ENCODE measurements around the gene APOL5.

Gene APOL5

DNA sequence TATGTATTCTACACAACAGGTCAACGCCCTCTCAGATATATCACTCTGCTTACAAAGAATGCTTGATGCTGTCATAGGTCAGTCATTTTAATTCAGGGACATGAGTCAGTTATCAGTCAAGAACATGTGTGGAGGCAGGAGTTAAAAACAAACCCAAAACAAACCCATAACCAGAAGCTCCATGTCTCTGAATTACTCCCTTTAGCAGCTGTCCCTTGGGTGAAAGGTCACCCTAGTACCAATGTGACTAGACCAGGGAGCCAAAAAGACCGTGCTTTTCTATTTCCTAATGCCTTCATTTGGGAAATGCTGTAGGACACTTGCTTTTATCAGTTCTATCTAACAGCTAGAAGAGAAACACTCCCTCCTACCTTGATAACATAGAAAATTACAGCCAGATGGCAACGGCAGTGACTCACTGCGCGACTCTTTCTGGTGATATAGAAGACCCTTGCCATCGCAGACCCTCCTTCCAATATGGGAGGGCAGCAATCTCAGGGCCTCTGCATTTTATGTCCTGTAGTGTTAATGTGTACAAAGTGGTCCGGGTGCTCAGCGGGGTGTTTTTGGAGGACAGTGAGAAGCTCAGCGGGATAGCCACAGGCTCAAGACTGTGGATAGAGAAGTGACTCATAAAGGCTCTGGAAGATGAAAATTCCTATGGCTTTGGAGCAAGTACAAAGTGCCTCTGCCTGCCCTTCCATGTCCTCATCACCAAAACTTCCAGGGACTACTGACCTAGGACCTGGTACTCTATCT lies 24.8 kb downstream of the APOL5 start:
- DNase-seq (ENCODE audit: low read depth in 2 of 2): no peak

DNA sequence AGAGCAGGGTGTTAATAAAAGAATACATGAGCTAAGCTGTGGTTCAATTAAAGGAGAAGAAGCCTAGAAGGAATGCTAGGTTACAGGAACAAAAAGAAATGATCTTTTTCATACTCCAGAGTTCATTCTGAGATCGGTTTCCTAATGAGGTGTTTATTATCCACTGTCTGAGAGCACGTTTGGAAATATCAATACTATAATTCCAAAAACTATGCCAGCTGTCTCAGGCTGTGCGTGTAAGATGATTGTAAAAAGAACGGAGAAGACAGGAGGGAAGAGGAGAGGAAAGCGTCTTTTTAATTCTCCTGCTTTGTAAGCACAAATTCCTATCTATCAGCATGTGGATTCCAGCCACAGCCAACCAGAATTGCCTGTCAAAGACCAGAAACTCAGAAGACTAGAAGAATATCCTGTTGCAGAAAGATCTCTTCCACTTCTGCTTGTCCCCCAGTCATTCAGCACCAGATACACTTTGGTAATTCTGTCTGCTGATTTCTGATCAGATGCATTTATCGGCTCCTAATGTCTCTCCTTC lies 25.7 kb downstream of the APOL5 start:
- no peak for DNase-seq (ENCODE audit: low read depth in 2 of 2)

DNA sequence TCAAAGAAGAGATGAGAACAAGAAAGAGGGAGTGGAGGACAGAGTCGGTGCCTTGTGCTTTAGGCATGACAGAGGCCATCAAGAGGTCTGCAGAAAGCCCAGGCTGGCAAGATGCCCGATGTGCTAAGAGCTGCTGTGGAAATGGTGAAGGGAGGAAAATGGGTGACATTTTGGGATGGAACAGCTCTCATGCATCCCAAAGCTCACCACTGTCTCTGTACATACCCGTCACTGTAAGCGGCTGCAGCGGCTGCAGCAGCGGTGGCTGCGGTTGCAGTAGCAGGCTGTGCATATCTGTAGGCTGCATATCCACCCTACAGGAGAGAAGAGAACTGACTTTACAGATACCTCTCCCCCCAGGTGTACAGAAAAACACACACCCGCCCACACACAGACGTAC lies 28.6 kb downstream of the APOL5 start:
- DNase-seq (ENCODE audit: low read depth in 2 of 2): no peak

DNA sequence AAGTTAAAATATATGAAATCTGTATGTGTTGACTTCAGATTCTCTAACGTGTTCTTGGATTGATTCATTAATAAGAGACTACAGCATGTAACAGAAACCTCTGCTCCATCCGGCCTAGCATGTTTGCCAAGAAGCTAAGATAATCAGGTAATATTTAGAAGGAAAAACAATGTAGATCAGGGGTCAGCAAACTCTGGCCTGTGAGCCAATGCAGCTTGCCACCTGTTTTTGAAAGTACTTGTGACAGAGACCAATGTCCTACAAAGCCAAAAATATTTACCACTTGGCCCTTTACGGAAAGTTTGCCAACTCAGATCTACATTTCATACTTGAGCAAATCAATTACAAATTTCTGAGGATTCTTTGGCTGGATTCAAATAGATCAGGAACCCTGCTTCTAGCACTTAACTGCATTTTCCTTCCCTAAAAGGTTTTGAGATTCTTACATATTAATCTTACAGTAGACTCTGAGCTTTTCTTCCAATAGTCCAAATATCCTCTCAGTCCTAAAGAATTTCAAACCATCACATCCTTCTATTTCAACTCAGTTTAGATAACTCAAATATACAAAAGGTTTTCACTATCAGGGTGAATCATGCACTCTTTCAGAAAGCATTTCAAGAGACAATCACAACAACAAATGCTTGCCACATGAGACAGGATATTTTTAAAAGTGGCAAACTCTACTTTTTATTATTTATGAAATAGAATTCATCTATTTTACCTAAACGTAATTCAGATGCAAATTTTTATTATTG lies 29.5 kb downstream of the APOL5 start:
- no peak for DNase-seq (ENCODE audit: low read depth in 2 of 2)

DNA sequence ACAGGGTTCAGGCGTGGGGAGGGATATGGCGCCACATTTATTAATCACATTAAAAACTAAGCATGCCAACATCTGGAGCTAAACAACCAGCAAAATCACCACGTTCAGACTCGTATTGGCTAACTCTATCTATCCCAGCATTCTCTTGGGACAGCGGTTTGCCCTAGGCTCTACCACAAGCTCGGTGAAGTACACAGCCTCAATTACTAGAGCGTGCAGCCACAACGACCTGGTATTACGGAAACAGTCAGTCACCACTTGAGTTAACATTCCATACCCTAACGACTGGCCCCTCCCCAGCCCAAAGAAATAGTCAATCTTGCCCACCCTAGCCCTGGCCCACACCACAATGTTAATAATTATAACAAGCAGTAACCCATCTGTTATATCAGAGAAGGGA lies 32.1 kb downstream of the APOL5 start:
- DNase-seq (ENCODE audit: low read depth in 2 of 2): no peak

DNA sequence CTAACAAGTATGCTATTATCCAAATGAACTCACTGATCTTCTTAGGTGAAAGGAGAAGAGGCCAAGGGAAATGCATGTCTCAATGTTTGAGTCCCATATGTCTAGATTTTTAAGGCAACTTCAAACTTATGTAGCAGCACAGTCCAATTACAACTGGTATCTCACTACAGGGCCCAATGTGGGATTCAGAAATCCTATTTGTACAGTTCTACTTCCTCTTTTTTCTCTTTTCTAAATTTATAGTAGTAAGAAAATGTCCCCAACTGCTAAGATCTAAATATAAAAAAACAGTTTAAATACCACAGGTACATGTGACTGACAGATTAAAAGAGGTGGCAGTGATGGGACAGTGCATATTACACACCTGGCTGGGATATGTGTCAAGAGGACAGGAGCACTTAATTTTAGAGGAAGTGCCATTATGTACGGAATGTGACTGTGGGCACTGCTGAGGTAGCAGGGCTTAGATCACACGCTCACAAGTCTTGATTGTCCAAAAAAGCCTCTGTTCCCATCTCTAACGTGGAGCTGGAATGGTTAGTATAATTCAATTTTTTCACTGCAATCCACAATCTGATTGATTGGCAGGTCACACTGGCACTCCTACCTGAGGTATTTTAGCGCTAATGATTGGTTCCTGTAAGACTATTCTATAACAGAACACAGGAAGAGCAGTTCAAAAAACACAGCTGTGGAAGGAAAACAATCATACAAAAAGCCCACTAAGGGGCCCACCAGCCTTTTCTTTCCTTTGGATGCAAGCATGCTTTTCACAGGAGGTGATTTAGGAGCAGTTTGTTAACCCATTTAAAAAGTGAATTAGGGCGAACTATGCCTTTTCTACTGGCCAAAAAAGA lies 34.6 kb downstream of the APOL5 start:
- no peak for DNase-seq (ENCODE audit: low read depth in 2 of 2)

DNA sequence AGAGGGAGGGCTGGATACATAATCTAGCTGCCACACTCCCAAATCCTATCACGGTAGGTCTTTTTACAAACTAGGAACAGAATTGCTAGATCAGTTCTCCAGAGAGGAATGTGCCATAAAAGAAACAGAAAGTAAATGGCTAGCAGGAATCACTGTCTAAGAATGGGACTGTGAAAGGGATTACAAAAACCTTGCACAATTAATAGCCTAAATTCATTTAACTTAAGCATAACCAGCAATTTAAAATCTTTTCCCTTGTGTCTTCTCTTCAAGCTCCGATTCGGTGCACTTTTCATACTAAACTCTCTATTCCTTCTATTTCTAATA lies 35.2 kb downstream of the APOL5 start:
- DNase-seq (ENCODE audit: low read depth in 2 of 2): no peak

DNA sequence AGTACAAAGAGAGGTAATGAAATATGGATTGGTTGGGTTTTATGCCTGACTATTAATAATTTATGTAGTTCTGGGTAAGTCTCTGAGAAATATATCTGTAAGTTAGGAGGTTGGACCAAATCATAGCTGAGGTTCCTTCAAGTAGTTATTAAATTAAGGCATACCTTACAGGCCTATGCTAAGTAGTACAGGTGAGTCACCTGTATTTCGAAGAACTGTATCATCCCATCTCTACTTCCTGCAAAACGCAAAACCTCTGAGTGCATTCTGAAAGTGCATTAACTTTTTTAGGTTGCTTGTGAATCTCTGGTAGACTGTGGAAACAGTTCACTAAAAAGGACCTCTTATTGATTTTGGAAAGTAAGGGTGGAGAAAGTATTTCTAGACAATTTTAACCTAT lies 37.1 kb downstream of the APOL5 start:
- DNase-seq (ENCODE audit: low read depth in 2 of 2): no peak

DNA sequence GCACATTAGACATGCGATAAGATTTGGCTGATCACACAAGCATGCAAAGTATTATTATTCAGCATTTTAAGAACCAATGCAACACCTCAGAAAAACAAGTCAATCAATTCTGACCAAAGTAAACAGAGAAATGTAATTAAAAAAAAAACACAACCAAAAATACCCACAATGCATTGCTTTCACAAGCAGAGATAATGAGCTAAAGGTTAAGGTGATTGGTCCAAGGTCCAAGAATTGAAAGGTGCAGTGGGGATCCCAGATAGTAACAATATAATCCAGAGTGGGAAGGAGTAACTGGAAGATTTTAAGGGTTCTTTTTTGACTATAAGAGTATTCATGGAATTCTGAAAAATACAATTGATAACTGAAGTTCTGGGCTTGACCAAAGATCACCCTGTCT lies 39.0 kb downstream of the APOL5 start:
- DNase-seq (ENCODE audit: low read depth in 2 of 2): no peak

DNA sequence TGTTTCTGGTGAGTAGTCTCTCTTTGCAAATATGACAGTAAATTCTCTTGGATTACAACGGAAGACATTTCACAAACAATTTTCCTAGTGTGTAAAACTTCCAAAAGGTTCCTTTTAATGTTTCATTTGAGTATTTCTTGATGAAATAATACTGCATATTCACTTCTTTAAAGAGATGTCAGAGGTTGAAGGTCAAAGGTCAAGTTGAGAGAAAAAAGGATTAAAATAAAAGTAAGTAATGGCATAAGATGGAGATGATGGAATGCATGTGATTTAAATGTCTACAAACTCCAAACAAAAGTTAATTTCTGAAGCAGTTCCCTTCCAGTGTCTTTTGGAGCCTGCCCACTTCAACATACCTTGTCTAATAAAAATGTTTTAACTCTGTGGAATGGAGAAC lies 40.7 kb downstream of the APOL5 start:
- no peak for DNase-seq (ENCODE audit: low read depth in 2 of 2)

DNA sequence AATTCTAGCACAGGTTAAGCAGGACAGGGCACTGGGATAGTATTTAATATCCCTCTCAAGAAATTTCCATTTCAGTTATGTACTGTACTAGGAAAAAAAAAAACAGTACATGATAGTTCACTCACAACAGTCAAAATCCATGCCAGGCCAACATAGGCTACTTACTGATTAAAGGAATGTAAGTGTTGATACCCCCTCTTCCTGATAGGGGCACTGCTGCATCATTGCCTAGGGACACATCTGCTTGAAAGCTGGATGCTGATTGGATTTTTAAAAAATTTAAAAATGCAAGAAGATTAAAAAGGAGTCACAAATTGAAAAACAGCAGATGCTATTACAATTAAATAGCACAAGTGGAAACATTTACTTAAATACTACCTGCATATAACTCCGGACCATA lies 43.4 kb downstream of the APOL5 start:
- DNase-seq (ENCODE audit: low read depth in 2 of 2): no peak

DNA sequence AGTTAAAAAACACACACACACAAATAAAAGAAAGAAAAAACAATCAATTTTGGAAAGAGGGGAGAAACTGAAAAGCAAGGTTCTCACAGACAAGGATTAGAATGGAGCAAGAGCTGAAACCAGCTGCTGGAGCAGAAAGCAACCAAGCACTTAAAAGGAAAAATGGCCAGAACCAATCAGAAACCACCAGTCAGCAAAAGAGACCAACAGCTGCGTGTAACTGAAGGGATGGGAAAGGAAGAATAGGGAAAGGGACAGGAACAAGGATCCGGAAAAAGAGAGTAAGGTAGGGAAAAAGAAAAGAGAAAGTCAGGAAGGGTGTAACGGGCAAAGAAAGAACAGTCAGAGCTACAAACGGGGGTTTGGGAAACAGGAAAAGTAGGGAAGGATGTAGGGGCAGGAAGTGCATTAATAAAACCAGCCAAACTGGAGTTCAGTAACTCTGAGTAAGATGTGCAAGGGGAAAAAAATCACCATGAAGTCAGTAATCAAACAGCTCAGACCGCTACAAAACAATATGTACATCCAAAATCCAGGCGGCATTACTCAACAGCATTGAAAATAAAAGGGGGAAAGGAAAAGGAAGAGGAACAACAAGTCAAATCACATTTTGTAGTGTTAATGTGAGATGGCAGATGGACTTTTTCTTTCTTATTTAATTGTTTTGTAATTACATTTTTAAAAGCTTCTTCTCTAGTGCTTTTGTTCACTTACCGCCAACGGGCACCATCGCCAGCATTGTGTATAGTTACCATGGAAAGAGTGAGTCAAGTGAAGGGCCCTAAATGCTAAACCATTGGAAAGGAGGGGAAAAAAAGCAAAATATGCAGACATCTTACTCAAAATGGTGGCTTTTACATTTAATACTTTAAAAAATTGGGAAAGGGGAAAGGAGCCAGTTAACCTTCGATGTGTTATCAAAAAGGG lies 49.2 kb downstream of the APOL5 start:
- no peak for DNase-seq (ENCODE audit: low read depth in 2 of 2)

DNA sequence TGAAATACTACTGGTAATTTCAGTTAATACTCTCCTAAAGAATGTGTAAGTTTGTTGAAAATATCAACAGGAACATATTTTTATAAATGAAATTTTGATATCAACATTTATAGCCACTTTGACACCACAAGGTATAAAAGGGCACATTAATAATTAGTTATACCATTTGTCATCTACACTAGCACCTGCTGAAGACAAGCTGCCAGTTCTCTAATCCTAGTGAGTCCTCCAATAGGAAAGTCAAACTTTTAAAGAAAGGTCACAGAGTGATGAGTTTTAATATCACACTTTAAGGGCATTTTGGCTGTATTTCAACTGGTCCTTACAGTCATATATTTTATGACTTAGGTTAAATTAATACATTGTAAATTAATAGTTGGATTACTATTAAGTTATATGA lies 52.3 kb downstream of the APOL5 start:
- DNase-seq (ENCODE audit: low read depth in 2 of 2): no peak

DNA sequence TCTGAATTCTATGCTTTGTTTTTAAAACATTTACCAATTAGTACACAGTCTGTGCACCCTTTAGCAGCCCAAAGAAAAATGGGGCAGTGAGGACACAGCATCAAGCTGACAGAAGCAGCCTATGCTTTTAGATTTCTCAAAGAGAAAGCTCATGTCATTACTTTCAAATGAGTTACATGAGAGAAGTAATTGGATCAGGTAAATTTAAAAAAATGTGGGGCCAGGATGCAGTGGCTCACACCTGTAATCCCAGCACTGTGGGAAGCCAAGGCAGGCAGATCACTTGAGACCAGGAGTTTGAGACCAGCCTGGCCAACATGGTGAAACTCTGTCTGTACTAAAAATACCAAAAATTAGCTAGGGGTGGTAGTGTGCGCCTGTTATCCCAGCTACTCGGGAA lies 57.7 kb downstream of the APOL5 start:
- DNase-seq (ENCODE audit: low read depth in 2 of 2): no peak

DNA sequence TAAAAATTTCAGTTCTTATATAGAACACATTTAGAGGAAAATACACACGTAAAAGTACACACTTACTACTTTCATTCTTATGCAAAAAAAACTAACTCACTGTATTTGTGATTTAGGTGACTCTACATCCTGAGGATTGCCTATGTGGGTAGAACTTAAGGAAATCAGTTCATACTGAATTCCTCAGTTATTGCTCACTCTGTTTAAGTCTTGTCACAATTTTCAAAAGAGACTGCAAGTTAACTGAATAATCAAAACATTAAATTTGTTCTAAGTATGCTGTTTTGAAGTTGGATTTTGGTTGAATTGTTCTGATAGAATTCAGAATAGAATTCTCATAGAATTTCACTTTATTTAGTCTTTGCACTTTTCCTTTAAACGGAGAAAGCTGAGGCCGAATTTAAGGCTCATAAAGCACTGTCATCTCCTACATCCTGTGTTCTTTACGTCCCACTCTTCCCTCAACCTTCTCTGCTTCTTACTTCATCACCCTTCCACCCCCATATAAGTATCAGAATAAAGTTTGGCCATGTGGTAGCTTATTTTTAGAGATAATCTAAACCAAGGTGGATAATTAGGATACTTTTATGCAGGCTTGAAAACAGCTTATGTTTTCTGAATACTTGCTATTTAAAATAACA lies 59.8 kb downstream of the APOL5 start:
- DNase-seq (ENCODE audit: low read depth in 2 of 2): no peak

Data from stimulated activated CD8-positive, alpha-beta memory T cell treated with anti-CD3 and anti-CD28 coated beads, Interleukin-15, amount 100 ng/mL, for 48 hours (primary cell).